HepG2 (cell line): Measurements from ENCODE around the gene MYH7. TPM values are rescaled to one million over a fixed set of nuclear protein-coding genes. Genes with fewer than 3 reads are reported as not detected.

Experiments used
- ATF4 ChIP-seq, 2 experiments: fragments of 450-650 bp in 1 of 2; sonication (generic) in 1 of 2; formaldehyde crosslinking; IDR thresholded peaks; 2 replicates each; pipeline versions ENCODE4 v1.5.0 to v1.8.0; 2020 to 2022; ENCODE audit warnings: mild to moderate bottlenecking in 1 of 2, missing genetic modification reagents in 1 of 2
- HNF4G ChIP-seq, 2 experiments: sonication (generic) in 1 of 2; formaldehyde crosslinking in 1 of 2; IDR thresholded peaks; 2 replicates each; pipeline versions ENCODE4 v1.4.0 to v1.6.1; 2011 to 2020; ENCODE audit warnings: borderline replicate concordance in 2 of 2, low read depth in 2 of 2, mild to moderate bottlenecking in 2 of 2, low read length in 1 of 2, missing genetic modification reagents in 1 of 2, moderate library complexity in 1 of 2
- JUNB ChIP-seq: sonication (generic); formaldehyde crosslinking; IDR thresholded peaks from 2 replicates; pipeline ENCODE4 v1.8.0; 2022; ENCODE audit warnings: missing genetic modification reagents, mild to moderate bottlenecking, borderline replicate concordance
- NBN ChIP-seq: fragments of 450-650 bp; conservative IDR thresholded peaks from 2 replicates; pipeline ENCODE4 v1.6.1; 2017
- NFYB ChIP-seq: sonication (generic); formaldehyde crosslinking; IDR thresholded peaks from 2 replicates; pipeline ENCODE4 v1.4.0; 2020; ENCODE audit warnings: missing genetic modification reagents
- NRL ChIP-seq: sonication (generic); formaldehyde crosslinking; IDR thresholded peaks from 2 replicates; pipeline ENCODE4 v1.5.0; 2020; ENCODE audit warnings: missing genetic modification reagents, mild to moderate bottlenecking, moderate library complexity, borderline replicate concordance
- REL ChIP-seq: sonication (generic); formaldehyde crosslinking; conservative IDR thresholded peaks from 2 replicates; pipeline ENCODE4 v1.8.0; 2022; ENCODE audit warnings: mild to moderate bottlenecking, missing genetic modification reagents, moderate library complexity
- SIX4 ChIP-seq: sonication (generic); formaldehyde crosslinking; IDR thresholded peaks from 2 replicates; pipeline ENCODE4 v1.4.0; 2020; ENCODE audit warnings: missing genetic modification reagents
- TAF15 ChIP-seq: fragments of 200-400 bp; formaldehyde crosslinking; IDR thresholded peaks from one replicate; pipeline ENCODE4 v1.6.1; 2018; ENCODE audit warnings: mild to moderate bottlenecking, low read depth, low read length; ENCODE audit not compliant: poor library complexity, severe bottlenecking
- ZNF12 ChIP-seq: sonication (generic); formaldehyde crosslinking; IDR thresholded peaks from 2 replicates; pipeline ENCODE4 v1.5.0; 2020; ENCODE audit warnings: missing genetic modification reagents
- ZNF280B ChIP-seq: sonication (generic); formaldehyde crosslinking; IDR thresholded peaks from 2 replicates; pipeline ENCODE4 v1.5.0; 2020; ENCODE audit warnings: missing genetic modification reagents, mild to moderate bottlenecking, borderline replicate concordance
- ZNF687 ChIP-seq: sonication (generic); formaldehyde crosslinking; IDR thresholded peaks from 2 replicates; pipeline ENCODE4 v1.5.1; 2020; ENCODE audit warnings: mild to moderate bottlenecking, missing genetic modification reagents, moderate library complexity
- ZNF691 ChIP-seq: sonication (generic); formaldehyde crosslinking; IDR thresholded peaks from 2 replicates; pipeline ENCODE4 v1.4.0; 2020; ENCODE audit warnings: missing genetic modification reagents, low read depth, mild to moderate bottlenecking, borderline replicate concordance
- ZNF800 ChIP-seq: sonication (generic); formaldehyde crosslinking; IDR thresholded peaks from 2 replicates; pipeline ENCODE4 v1.4.0; 2020; ENCODE audit warnings: missing genetic modification reagents
- ZNF891 ChIP-seq: sonication (generic); formaldehyde crosslinking; IDR thresholded peaks from 2 replicates; pipeline ENCODE4 v1.5.0; 2020; ENCODE audit warnings: mild to moderate bottlenecking, missing genetic modification reagents
- polyA plus RNA-seq, 8 experiments: library from polyadenylated mRNA; depleted of rRNA in 3 of 8; stranded (reverse) in 7 of 8; unstranded in 1 of 8; fragments of >200 nt; fragmentation: Illumina TruSeq in 4 of 8; extraction: Trizol in 4 of 8; gene quantifications; 2 replicates each; pipeline versions ENCODE4 v1.2.1 to v1.2.3, GENCODE V29; 2011 to 2016; ENCODE audit warnings: low read depth in 4 of 8, missing spikeins in 1 of 8, mixed read lengths in 1 of 8; ENCODE audit not compliant: insufficient read depth in 1 of 8
- total RNA-seq, 5 experiments: library from RNA; depleted of rRNA; stranded (reverse); fragments of >200 nt; fragmentation: Illumina TruSeq; extraction: Trizol; gene quantifications; 2 replicates each; pipeline ENCODE4 v1.2.3, GENCODE V29; 2016; ENCODE audit warnings: low read depth in 1 of 5

MYH7 gene
- total and polyA plus RNA-seq, 2 of the 13 experiments (the other 11 are each of a cell fraction or from before 2014, with no cell fraction given) = 0.04 TPM; not detected in 1

- 0 out of 2 replicates have a peak, but pooled peaks have one; percentile 28 for TF ChIP-seq ZNF280B
- no peak for TF ChIP-seq JUNB (CRISPR knock-in tag)
- no peak for TF ChIP-seq ATF4 (CRISPR knock-in tag; IDR thresholded peaks at IDR 0.05)
- TF ChIP-seq SIX4 (CRISPR knock-in tag) = no peak
- TF ChIP-seq NRL (CRISPR knock-in tag) = 0 out of 2 replicates have a peak, but pooled peaks have one; percentile 30
- no peak for TF ChIP-seq REL (CRISPR knock-in tag)
- TF ChIP-seq ZNF12 (CRISPR knock-in tag) = no peak
- no peak for TF ChIP-seq ZNF691
- TF ChIP-seq NFYB (CRISPR knock-in tag) = no peak
- TF ChIP-seq TAF15 = no peak
- no peak; the same call in 1 of the 2 replicates for TF ChIP-seq ZNF891
- no peak for TF ChIP-seq HNF4G (IDR thresholded peaks at IDR 0.05; ENCODE audit: borderline replicate concordance, low read depth, low read length)
- TF ChIP-seq HNF4G (CRISPR knock-in tag; IDR thresholded peaks at IDR 0.05; ENCODE audit: borderline replicate concordance, low read depth) = no peak
- no peak for TF ChIP-seq NBN
- TF ChIP-seq ZNF800 = no peak
- 0 out of 2 replicates have a peak, but pooled peaks have one; percentile 15 for TF ChIP-seq ZNF687
These were observed 50.9 kb downstream of the MYH7 start (continued) for GRCh38 chr14:23384364-23385080.
